ENCODE results near the gene MRPS18B.
"Not testable (repeated sequence)": the region's sequence is repeated elsewhere in the genome, so short reads cannot be mapped to it uniquely, and the experiment has no call there.

The MRPS18B gene

GRCh38 chr6:30656513-30656912, 38.9 kb downstream of the MRPS18B start:
- peaks cover 46% of the 10 kb centered on the region for H3K36me3 ChIP-seq (ENCODE audit: control insufficient read depth, insufficient read depth, low read length)

GRCh38 chr6:30657454-30657853, 39.8 kb downstream of the MRPS18B start:
- H3K27me3 ChIP-seq (replicated peaks; ENCODE audit: control insufficient read depth, insufficient read depth, low read length): no peaks in the 10 kb centered on the region
- H3K4me3 ChIP-seq (replicated peaks; ENCODE audit: low read depth, low read length): no peak overlapping the region
- H3K36me3 ChIP-seq (ENCODE audit: control insufficient read depth, insufficient read depth, low read length): peaks cover 50% of the 10 kb centered on the region
- no peak for TF ChIP-seq CTCF (IDR thresholded peaks at IDR 0.05; ENCODE audit: insufficient read depth, low read length, poor library complexity, severe bottlenecking)
- no peak for DNase-seq (ENCODE audit: extremely low read depth, insufficient read length)

More at GRCh38 chr6:30656513-30656912, 38.9 kb downstream of the MRPS18B start:
- H3K4me3 ChIP-seq (replicated peaks; ENCODE audit: low read depth, low read length): no peak overlapping the region
- no peaks in the 10 kb centered on the region for H3K27me3 ChIP-seq (replicated peaks; ENCODE audit: control insufficient read depth, insufficient read depth, low read length)
- DNase-seq (ENCODE audit: extremely low read depth, insufficient read length): no peak
- no peak for TF ChIP-seq CTCF (IDR thresholded peaks at IDR 0.05; ENCODE audit: insufficient read depth, low read length, poor library complexity, severe bottlenecking)

- not testable (repeated sequence) for H3K4me3 ChIP-seq (replicated peaks; ENCODE audit: low read depth, low read length); H3K27me3 ChIP-seq (replicated peaks; ENCODE audit: control insufficient read depth, insufficient read depth, low read length); DNase-seq (ENCODE audit: extremely low read depth, insufficient read length)
- peaks cover 51% of the 10 kb centered on the region for H3K36me3 ChIP-seq (ENCODE audit: control insufficient read depth, insufficient read depth, low read length)
Measured at GRCh38 chr6:30657922-30658321, 40.3 kb downstream of the MRPS18B start.

- peaks cover 31% of the 10 kb centered on the region for H3K36me3 ChIP-seq (ENCODE audit: control insufficient read depth, insufficient read depth, low read length)
- TF ChIP-seq CTCF (IDR thresholded peaks at IDR 0.05; ENCODE audit: insufficient read depth, low read length, poor library complexity, severe bottlenecking): no peak
Measured at GRCh38 chr6:30664994-30665767, 47.5 kb downstream of the MRPS18B start.

GRCh38 chr6:30666300-30666699, 48.7 kb downstream of the MRPS18B start:
- DNase-seq (ENCODE audit: extremely low read depth, insufficient read length); H3K4me3 ChIP-seq (replicated peaks; ENCODE audit: low read depth, low read length); H3K27me3 ChIP-seq (replicated peaks; ENCODE audit: control insufficient read depth, insufficient read depth, low read length): not testable (repeated sequence)
- peaks cover 29% of the 10 kb centered on the region for H3K36me3 ChIP-seq (ENCODE audit: control insufficient read depth, insufficient read depth, low read length)

More at GRCh38 chr6:30664994-30665767, 47.5 kb downstream of the MRPS18B start:
- Histone ChIP-seq H3K4me3 (replicated peaks; ENCODE audit: low read depth, low read length) (no peak overlapping the region), H3K27me3 (replicated peaks; ENCODE audit: control insufficient read depth, insufficient read depth, low read length) (no peaks in the 10 kb centered on the region)
- DNase-seq (ENCODE audit: extremely low read depth, insufficient read length): no peak

- Histone ChIP-seq H3K27me3 (replicated peaks; ENCODE audit: control insufficient read depth, insufficient read depth, low read length) (no peaks in the 10 kb centered on the region), H3K36me3 (ENCODE audit: control insufficient read depth, insufficient read depth, low read length) (peaks cover 2% of the 10 kb centered on the region), H3K4me3 (replicated peaks; ENCODE audit: low read depth, low read length) (no peak overlapping the region)
- TF ChIP-seq CTCF (IDR thresholded peaks at IDR 0.05; ENCODE audit: insufficient read depth, low read length, poor library complexity, severe bottlenecking): no peak
- DNase-seq (ENCODE audit: extremely low read depth, insufficient read length): no peak
Measured at GRCh38 chr6:30670760-30671527, 53.3 kb downstream of the MRPS18B start.

Measured in GM06990 (cell line).